ENCODE data around the gene PRKRIP1.
"Not testable (repeated sequence)": the region's sequence is repeated elsewhere in the genome, so short reads cannot be mapped to it uniquely, and the experiment has no call there.

Gene PRKRIP1

GRCh38 chr7:102404005-102404861 is 8.1 kb downstream of the PRKRIP1 start:
- peak; percentile 26 for DNase-seq

GRCh38 chr7:102404862-102405188 is 8.7 kb downstream of the PRKRIP1 start:
- DNase-seq: not testable (repeated sequence)

GRCh38 chr7:102407910-102408309 is 11.7 kb downstream of the PRKRIP1 start:
- DNase-seq: no peak

- not testable (repeated sequence) for DNase-seq
Measured at GRCh38 chr7:102408530-102408929, 12.4 kb downstream of the PRKRIP1 start.

- DNase-seq: no peak
Measured at GRCh38 chr7:102409340-102409739, 13.2 kb downstream of the PRKRIP1 start.

- no peak for DNase-seq
Measured at GRCh38 chr7:102410123-102410522, 14.0 kb downstream of the PRKRIP1 start.

- DNase-seq: no peak
Measured at GRCh38 chr7:102410918-102411317, 14.8 kb downstream of the PRKRIP1 start.

GRCh38 chr7:102412548-102412947 is 16.4 kb downstream of the PRKRIP1 start:
- peak; percentile 45 for DNase-seq

GRCh38 chr7:102413091-102413490 is 16.9 kb downstream of the PRKRIP1 start:
- DNase-seq: no peak

GRCh38 chr7:102413611-102414010 is 17.4 kb downstream of the PRKRIP1 start:
- DNase-seq: no peak

- no peak for DNase-seq
Measured at GRCh38 chr7:102415685-102416225, 19.6 kb downstream of the PRKRIP1 start.

GRCh38 chr7:102416406-102416805 is 20.2 kb downstream of the PRKRIP1 start:
- DNase-seq: no peak

- no peak for DNase-seq
Measured at GRCh38 chr7:102417105-102417504, 20.9 kb downstream of the PRKRIP1 start.

- no peak for DNase-seq
Measured at GRCh38 chr7:102418592-102418991, 22.4 kb downstream of the PRKRIP1 start.

- no peak for DNase-seq
Measured at GRCh38 chr7:102421706-102422240, 25.6 kb downstream of the PRKRIP1 start.

- DNase-seq: peak; percentile 72
Measured at GRCh38 chr7:102424129-102424551, 28.0 kb downstream of the PRKRIP1 start.

- DNase-seq: no peak
Measured at GRCh38 chr7:102424787-102425218, 28.6 kb downstream of the PRKRIP1 start.

GRCh38 chr7:102425639-102426267 is 29.6 kb downstream of the PRKRIP1 start:
- peak; percentile 78 for DNase-seq

GRCh38 chr7:102426268-102427018 is 30.3 kb downstream of the PRKRIP1 start:
- DNase-seq: no peak

- no peak for DNase-seq
Measured at GRCh38 chr7:102427019-102427405, 30.8 kb downstream of the PRKRIP1 start.

- no peak for DNase-seq
Measured at GRCh38 chr7:102429141-102429899, 33.2 kb downstream of the PRKRIP1 start.

GRCh38 chr7:102431617-102432298 is 35.6 kb downstream of the PRKRIP1 start:
- DNase-seq: peak; percentile 83
